HG02943 (cell line): ENCODE results near the gene FBXL17.
A peak's percentile ranks its signal among the peaks of the same experiment; 100 is the strongest.

ENCODE experiments used
- ATAC-seq: cut with Tn5 transposase; IDR thresholded peaks from one replicate; pipeline ENCODE4 v1.9.1; 2021; ENCODE audit warnings: mild to moderate bottlenecking, low read depth, moderate library complexity; ENCODE audit not compliant: unreplicated experiment

Gene FBXL17

DNA sequence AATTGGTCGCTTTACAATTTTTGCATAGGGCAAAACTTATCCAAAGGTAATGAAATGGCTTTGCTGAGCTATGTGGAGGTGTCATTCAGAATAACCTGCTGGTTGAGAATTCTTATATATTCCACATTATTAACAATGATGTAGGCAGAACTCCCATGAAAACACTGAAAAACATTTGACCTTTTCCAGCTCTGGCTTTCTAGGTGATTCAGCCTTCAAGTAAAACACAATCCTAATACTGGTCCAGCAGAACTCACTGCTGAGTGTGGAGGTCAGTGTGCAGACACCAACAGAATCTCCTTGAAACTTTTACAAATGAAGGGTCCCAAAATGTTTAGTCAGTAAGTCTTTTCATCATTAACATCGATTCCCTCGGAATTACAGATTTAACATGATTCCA, 549.2 kb downstream of the FBXL17 start:
- no peak for ATAC-seq

DNA sequence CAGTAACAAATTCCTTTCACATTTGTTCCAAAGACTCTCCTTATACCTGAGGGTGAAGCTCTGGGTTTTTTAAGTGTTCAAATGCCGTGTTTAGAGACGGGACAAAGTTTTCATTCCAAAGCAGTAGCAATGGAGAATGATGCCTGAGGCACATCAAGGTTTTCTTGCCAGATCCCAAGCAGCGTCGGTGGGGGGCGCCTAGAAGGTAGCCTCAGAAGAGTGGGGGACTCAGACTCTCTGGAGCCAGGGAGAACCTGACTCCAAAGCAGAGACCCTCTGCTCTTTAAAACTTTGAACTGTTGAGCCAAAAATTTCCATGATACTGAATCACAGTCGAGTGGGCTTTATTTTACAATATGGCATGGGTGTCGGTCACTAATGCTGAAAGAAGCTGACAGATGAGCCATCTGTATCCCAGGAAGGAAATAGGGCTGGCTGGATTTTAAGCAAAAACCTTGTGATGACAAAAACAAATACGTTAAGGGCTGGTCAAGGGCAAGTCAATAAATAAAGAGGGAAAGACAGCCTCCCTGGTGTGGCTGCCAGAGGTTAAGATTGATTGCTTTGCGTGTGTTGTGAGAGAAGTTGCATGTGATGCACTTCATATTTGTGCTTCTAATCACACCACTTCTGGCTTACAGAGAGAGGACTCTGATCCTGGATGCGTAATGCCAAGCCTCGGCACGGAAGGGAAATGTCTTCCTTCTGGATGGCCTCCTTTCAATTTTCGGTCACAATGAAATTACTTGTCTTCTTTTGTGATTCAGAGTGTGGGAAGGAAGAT, 550.1 kb downstream of the FBXL17 start:
- ATAC-seq, result no peak

DNA sequence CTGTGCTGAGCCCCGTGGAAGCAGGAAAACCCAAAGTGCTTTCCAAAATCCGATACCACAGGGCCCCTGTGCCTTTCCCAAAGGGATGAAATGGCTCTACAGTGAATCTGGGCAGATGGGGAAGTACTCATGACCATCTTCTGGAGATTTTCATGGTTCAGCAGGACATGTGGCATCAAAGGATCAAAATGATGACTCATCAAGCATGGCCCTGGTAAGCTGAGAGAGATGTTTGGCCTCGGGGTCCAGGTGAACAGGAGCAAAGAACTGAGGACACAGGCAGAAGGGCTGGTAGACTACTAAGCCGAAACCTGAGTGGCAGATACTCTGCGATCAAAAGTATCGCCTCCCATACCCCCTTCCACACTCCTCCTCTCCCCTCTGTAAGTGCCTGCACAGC, 551.1 kb downstream of the FBXL17 start:
- ATAC-seq, result no peak

DNA sequence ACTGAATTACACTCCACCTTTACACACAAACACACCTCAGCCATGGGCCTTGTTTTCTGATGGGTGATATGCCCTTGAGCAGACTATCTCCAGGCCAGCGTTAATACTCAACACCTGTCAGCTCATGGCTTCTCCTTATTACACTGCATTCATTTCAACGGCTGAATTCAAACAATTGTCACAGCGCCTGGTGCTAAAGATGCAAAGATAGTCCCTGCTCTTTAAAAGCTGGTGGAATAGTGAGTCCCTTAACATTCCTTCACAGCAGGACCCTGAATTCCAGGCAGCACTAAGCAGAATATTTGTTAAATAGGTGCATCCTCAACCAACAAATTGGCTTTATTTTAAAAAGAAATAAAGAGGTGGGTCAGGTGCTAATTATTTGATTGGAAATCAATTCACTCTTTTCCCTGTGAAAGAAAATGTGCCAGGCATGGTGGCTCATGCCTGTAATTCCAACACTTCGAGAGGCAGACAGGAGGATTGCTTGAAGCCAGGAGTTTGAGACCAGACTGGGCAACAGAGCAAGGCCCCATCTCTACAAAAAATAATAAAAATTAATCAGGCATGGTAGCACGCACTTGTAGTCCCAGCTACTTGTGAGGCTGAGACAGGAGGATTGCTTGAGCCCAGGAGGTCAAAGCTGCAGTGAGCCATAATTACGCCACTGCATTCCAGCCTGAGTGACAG, 555.4 kb downstream of the FBXL17 start:
- ATAC-seq, result no peak

DNA sequence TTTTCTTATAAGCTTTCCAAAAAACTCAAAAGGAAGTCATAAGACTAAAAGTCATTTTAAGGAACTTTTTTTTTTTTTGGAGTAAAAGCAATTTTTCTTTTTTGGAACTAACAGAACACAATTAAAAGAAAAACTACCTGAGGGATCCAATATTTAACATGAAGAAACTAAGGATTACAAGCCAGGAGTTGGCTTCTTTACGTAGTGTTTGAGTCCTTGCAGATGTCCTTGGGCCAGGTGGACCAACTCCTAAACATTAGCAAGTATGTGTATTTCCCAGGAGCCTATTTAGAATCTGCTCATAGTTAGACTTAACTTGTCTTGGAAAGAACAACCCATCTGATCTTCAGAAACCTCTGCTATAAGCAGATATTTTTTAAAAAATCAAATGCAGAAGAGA, 557.1 kb downstream of the FBXL17 start:
- no peak for ATAC-seq

DNA sequence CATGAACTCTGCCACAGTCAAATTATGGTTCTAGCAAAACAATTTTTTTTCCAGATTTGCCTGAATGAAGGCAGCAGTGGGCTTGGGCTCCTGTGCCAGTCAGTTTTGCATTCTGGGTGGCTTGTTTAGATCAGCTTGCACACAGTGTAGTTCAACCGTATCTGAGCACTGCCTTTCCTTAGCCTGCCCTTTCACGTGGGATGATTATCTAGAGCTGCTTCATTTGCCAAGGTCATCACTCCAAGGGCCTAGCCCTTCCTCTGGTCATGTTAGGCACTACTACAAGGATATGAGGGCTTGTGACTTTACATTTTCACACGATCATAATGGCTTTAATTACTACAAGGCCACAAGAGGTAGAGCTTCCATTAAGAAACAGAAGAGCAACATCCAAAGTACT, 560.6 kb downstream of the FBXL17 start:
- no peak for ATAC-seq

DNA sequence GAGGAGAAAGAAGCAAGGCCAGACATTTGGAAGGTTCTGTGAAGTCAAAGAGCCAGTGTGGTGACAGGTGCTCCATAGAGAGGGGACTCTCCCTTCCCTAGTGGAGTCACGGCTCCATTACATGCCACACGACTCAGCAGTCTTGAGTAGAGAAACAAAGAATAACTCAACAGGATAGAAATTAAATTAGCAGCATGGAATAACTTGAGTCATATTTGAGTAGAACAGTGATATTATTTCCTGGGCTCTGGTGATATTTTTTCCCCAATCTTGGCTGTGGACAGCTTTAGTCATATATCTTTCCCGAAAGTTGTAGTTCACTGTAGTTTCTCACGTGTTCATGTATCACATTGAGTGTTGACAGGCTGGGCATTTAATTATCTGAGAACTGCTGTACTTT, 561.5 kb downstream of the FBXL17 start:
- no peak for ATAC-seq

DNA sequence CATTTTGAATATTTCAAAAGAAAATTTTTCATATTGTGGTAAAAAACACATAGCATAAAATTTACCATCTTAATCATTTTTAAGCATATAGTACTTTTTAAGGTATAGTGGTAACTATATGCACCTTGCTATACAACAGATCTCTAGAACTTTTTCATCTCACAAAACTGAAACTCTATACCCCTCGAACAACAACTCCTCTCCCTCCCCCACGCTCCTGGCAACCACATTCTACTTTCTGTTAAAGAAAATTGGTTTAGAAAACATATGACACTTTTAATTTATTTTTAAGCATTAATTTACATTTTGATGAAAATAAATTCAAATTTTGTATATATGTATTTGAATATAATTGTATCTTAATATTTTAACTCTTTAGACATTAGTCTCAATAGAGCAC, 563.9 kb downstream of the FBXL17 start:
- no peak for ATAC-seq

DNA sequence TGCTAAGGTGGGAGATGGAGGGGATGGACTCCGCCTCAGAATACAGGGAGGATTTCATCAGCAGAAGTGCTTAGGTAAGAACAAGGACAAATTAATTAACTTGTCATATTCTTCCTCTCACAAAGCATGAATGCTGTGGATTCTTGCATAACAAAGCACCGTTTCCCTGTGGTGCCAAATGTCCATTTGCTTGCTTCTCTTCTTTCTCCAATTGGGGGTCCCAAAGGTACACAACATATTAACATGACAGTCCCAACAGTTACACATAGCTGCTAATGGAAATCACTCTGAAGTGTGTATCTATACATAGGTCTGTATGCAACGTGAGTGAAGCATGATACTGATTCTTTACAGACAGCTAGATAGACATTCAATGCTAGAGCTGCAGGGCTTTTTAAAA, 564.5 kb downstream of the FBXL17 start:
- ATAC-seq, result no peak

DNA sequence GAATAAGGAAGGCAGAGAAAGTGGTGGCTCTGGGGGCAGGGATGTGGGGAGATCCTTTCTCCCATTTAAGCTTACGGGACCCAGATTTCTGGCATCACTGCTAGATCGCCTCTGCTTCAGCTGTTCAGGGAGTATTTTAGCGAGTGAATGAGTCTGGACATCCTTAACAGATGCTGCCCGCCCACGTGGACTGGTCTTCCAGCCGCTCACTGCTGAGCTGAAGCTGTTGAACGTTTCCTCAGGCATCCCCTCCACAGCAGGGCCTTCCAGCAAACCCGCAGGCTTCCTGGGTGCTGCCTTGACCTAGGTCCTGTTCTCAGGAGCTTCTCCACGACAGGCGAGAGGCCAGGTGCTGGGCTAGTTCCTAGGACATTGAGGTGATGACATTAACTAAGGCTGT, 566.8 kb downstream of the FBXL17 start:
- ATAC-seq, result no peak

DNA sequence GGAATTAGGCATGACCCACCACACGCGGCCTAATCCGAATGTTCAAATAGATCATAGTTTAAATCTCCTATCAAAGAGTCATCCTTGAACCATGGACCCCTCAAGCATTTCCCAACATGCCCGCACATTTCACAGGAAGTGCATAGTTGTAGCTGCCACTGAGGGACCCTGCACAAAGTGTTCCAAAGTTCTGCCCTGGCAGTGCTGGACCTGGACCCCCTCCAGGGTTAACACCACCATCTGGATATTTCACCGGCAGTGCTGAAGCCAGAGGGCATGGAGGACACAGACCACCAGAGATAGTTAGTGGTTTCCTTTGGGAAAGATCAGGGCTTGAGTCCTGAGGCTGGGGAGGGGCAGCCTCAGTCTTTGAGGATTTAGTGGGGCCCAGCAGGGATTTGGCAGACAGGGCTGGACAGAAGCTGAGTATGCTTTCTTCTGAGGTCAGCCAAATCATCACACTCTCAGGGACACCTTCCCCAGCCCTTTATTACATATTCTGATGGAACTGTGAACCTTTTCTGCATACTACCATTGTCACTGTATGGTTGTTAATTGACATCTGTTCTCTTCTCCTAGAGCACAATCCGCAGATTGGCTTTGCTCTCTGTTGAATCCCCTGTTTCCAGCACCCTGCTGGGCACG, 567.6 kb downstream of the FBXL17 start:
- ATAC-seq, result no peak

DNA sequence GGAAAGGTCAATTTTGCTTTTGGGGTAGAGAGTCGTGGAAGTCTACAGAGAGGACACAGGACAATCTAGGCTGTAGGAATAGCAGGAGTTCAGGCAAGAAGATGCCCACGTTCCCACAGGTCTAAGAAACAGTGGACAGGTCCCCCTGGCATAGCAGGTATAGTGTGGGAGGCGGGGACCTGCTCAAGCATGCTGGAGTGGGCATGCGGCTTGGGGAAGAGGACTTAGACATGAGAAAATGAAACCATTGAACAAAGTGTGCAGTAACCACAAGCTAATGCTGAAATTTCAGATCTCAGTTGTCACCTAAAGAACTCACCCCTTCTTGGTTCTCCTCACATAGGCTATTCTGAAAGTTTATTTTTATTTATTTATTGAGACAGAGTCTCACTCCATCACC, 568.3 kb downstream of the FBXL17 start:
- ATAC-seq, result peak; percentile 80

DNA sequence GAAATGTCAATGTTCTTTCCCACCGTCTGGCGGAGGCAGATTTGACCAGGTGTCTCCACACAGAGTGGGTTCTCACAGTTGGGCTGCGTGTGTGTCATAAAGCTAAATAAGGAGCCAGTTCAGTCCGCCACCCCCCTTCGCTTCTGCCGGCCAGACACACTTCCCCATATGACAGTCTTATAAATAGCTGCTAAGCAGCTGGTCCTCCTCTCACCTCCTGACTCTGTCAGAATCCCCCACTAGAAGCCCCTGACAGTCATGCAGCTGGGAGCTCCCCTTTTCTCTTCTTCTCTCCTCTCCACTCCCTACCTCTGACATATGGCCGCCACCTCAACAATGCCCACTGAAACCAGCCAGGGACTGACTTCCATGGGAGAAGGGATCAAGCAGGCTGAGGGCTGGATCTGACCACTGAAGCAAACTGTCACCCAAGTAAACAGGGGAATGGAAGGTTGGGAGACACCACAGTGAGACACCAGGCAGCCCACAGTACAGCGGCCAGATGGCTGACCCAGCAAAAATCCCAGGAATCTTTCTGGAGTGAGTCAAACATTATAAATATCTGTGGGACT, 569.2 kb downstream of the FBXL17 start:
- ATAC-seq, result peak; percentile 69

DNA sequence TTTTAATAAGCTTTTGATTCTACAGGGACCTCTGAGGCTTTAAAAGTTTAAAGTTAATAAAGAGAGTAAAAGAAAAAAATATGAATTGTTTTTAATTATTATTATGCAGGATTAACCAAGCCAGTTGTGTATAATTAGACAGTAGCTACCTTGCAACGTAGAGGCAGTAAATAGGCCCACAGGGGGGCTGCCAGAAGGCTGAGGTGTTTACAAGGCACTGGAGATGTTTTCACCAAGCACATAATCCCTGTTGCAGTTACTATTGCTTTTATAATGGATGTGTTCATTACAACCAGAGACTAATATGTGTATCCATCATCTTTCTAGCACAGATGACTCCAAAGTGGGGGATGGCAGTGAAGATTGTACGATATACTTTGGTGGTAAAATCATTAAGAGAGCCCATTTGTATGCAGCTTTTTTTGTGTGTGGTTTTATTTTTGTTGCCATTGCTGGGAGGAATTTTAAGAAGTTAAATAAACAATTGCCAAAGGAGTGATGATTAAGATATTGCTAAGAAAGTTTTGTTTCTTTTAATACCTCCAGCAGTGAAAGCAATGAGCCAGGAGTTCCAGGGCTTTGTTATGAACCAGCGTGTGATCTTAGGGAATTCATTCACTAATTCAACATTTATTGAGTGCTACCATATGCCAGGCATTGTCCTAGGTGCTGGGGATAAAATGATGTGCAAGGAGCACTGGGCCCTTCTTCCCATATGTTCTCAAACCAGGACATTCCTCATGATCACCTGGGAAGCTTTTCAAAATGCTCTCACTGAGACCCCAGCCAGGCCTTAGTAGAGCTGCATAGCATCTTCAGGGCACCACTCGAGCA, 572.5 kb downstream of the FBXL17 start:
- no peak for ATAC-seq
